ENCODE measurements around the gene NDUFA1.
"Not testable (repeated sequence)": the region's sequence is repeated elsewhere in the genome, so short reads cannot be mapped to it uniquely, and the experiment has no call there.

Gene NDUFA1

GRCh38 chrX:119900976-119901375, 29.3 kb downstream of the NDUFA1 start:
- no peak for DNase-seq (ENCODE audit: low spot score)

- DNase-seq (ENCODE audit: low spot score) = no peak
These were observed 44.7 kb downstream of the NDUFA1 start for GRCh38 chrX:119916310-119916709.

GRCh38 chrX:119917877-119918276, 46.2 kb downstream of the NDUFA1 start:
- no peak for DNase-seq (ENCODE audit: low spot score)

GRCh38 chrX:119919835-119920585, 48.4 kb downstream of the NDUFA1 start:
- DNase-seq (ENCODE audit: low spot score) = no peak

GRCh38 chrX:119922391-119922790, 50.8 kb downstream of the NDUFA1 start:
- DNase-seq (ENCODE audit: low spot score) = not testable (repeated sequence)

Data from SW480 (cell line).